Upper lobe of right lung (tissue), 1 donor: ENCODE measurements around the gene CPN1. TPM values are rescaled to one million over a fixed set of nuclear protein-coding genes. Genes with fewer than 3 reads are reported as not detected.
A peak's percentile ranks its signal among the peaks of the same experiment; 100 is the strongest.

Source experiments
- ATAC-seq: fragments of 200-7000 bp; cut with Tn5 transposase; one replicate; pipeline ENCODE4 v1.9.1; 2020; ENCODE audit warnings: mild to moderate bottlenecking, moderate library complexity
- DNase-seq: peaks from one replicate; pipeline ENCODE4 v3.0.0-alpha.2; 2020
- H3K27ac ChIP-seq: fragments of 200-600 bp; one replicate; pipeline ENCODE4 v1.8.0; 2022
- H3K27me3 ChIP-seq: fragments of 200-600 bp; one replicate; pipeline ENCODE4 v1.8.0; 2022; ENCODE audit warnings: mild to moderate bottlenecking
- H3K36me3 ChIP-seq: fragments of 200-600 bp; one replicate; pipeline ENCODE4 v1.8.0; 2022
- H3K4me1 ChIP-seq: fragments of 200-600 bp; one replicate; pipeline ENCODE4 v1.8.0; 2022
- H3K4me3 ChIP-seq: fragments of 200-600 bp; one replicate; pipeline ENCODE4 v1.8.0; 2022; ENCODE audit warnings: mild to moderate bottlenecking
- H3K9me3 ChIP-seq: fragments of 200-600 bp; one replicate; pipeline ENCODE4 v1.8.0; 2022
- CTCF ChIP-seq: fragments of 200-600 bp; IDR thresholded peaks from one replicate; pipeline ENCODE4 v1.8.0; 2022; ENCODE audit warnings: antibody characterized with exemption
- intact Hi-C: fragments of 100-400 bp; cut with DNase I; formaldehyde crosslinking; loops from one replicate; pipeline ENCODE4 v1.11.0; 2022
- total RNA-seq: library from RNA; stranded (reverse); fragmentation: NEBNext Ultra II Directional; extraction: Animal tissue kit (Norgen Biotek cat#: 25700); gene quantifications from one replicate; pipeline ENCODE4 v1.2.1, GENCODE V29; 2021
- donor health status: DM: no; HTN: yes; CAD: no; lungs with severe emphysema.

Gene CPN1
- total RNA-seq, 1 donor from 2014 or later, result not detected

- no peaks in the 10 kb centered on the region for H3K36me3 ChIP-seq
- no peak for ATAC-seq
- no peak for DNase-seq
- H3K4me1 ChIP-seq, result no peaks in the 10 kb centered on the region
- no peak overlapping the region for H3K27ac ChIP-seq
- H3K27me3 ChIP-seq, result peaks cover 6% of the 10 kb centered on the region
- H3K4me3 ChIP-seq, result no peak overlapping the region
- intact Hi-C loops, result no loop called here
- no peak for TF ChIP-seq CTCF
- H3K9me3 ChIP-seq, result no peaks in the 10 kb centered on the region
These were observed 20.3 kb downstream of the CPN1 start for GRCh38 chr10:100061401-100061800.

- TF ChIP-seq CTCF, result no peak
- no peak for DNase-seq
- Histone ChIP-seq H3K4me3 (no peak overlapping the region), H3K36me3 (no peaks in the 10 kb centered on the region), H3K27ac (no peak overlapping the region), H3K4me1 (no peaks in the 10 kb centered on the region), H3K9me3 (no peaks in the 10 kb centered on the region), H3K27me3 (peaks cover 4% of the 10 kb centered on the region)
- ATAC-seq, result no peak
- intact Hi-C loops, result no loop called here
These were observed 23.7 kb downstream of the CPN1 start for GRCh38 chr10:100057948-100058347.

GRCh38 chr10:100053686-100054460, 27.8 kb downstream of the CPN1 start:
- DNase-seq (no peak), ATAC-seq (no peak)
- H3K4me1 ChIP-seq, result no peaks in the 10 kb centered on the region
- no peaks in the 10 kb centered on the region for H3K9me3 ChIP-seq
- intact Hi-C loops, result no loop called here
- peaks cover 4% of the 10 kb centered on the region for H3K27me3 ChIP-seq
- TF ChIP-seq CTCF, result no peak
- H3K27ac ChIP-seq, result no peak overlapping the region
- no peak overlapping the region for H3K4me3 ChIP-seq
- H3K36me3 ChIP-seq, result no peaks in the 10 kb centered on the region

DNA sequence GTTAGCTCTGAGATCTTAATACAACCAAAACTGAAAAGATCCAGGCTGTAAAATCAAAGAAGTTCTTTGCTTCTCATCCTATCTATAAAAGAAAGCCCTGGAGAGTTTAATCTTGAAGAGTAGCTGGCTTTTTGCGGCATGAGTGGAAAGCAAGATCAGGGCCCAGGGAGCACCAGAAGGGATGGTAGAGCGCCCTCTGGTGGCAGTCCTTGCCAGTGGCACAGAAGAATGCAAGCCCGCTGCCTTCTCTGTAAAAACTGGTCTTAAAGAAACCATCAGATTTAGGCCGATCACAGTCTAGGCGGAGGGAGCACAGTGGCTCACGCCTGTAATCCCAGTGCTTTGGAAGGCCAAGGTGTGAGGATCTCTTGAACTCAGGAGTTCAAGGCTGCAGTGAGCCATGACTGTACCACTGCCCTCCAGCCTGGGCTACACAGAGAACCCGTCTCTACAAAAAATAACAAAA, 35.6 kb downstream of the CPN1 start:
- ATAC-seq (peak; percentile 95), DNase-seq (peak; percentile 90)
- Histone ChIP-seq H3K4me3 (no peak overlapping the region), H3K27ac (no peak overlapping the region), H3K4me1 (peaks cover 7% of the 10 kb centered on the region), H3K27me3 (no peaks in the 10 kb centered on the region), H3K36me3 (no peaks in the 10 kb centered on the region), H3K9me3 (no peaks in the 10 kb centered on the region)
- intact Hi-C loops, result loop anchor here (5.0 kb wide), 1 partner anchor 199 kb away; no protein-coding TSS in a partner anchor
- peak; percentile 93 for TF ChIP-seq CTCF

GRCh38 chr10:100045592-100045991, 36.1 kb downstream of the CPN1 start:
- Histone ChIP-seq H3K9me3 (no peaks in the 10 kb centered on the region), H3K36me3 (no peaks in the 10 kb centered on the region), H3K4me1 (peaks cover 7% of the 10 kb centered on the region), H3K27ac (no peak overlapping the region), H3K27me3 (no peaks in the 10 kb centered on the region), H3K4me3 (no peak overlapping the region)
- no peak for ATAC-seq
- DNase-seq, result no peak
- intact Hi-C loops, result loop anchor here (5.0 kb wide), 1 partner anchor 198 kb away; no protein-coding TSS in a partner anchor
- TF ChIP-seq CTCF, result no peak
